HEK293T (cell line): ENCODE data around the gene PAFAH1B1.

Source experiments
- CTBP1 ChIP-seq: fragments of 450-650 bp; IDR thresholded peaks from 2 replicates; pipeline ENCODE4 v1.6.1; 2016; ENCODE audit warnings: borderline replicate concordance
- FOXK2 ChIP-seq: fragments of 450-650 bp; IDR thresholded peaks from 2 replicates; pipeline ENCODE4 v1.6.1; 2016; ENCODE audit warnings: mild to moderate bottlenecking
- HDGF ChIP-seq: fragments of 450-650 bp; IDR thresholded peaks from 2 replicates; pipeline ENCODE4 v1.6.1; 2017; ENCODE audit warnings: antibody characterized with exemption, borderline replicate concordance
- LEF1 ChIP-seq: fragments of 450-650 bp; IDR thresholded peaks from 2 replicates; pipeline ENCODE4 v1.6.1; 2017; ENCODE audit warnings: mild to moderate bottlenecking, borderline replicate concordance
- TARDBP ChIP-seq: fragments of 450-650 bp; IDR thresholded peaks from 2 replicates; pipeline ENCODE4 v1.6.1; 2016
- ZNF384 ChIP-seq: fragments of 450-650 bp; IDR thresholded peaks from 2 replicates; pipeline ENCODE4 v1.6.1; 2016

- TF ChIP-seq CTBP1 (no peak), FOXK2 (no peak), LEF1 (no peak), TARDBP (no peak), HDGF (no peak), ZNF384 (no peak)
These were observed 104.2 kb downstream of the PAFAH1B1 start for GRCh38 chr17:2697611-2698162.
